CD14-positive monocyte (primary cell): ENCODE data around the gene PCBP3. TPM values are rescaled to one million over a fixed set of nuclear protein-coding genes. Genes with fewer than 3 reads are reported as not detected.
"Not testable (repeated sequence)": the region's sequence is repeated elsewhere in the genome, so short reads cannot be mapped to it uniquely, and the experiment has no call there.

Experiments used
- DNase-seq, 3 donors: peaks; one replicate each; pipeline ENCODE4 v3.0.0-alpha.2; 2011 to 2022
- H2AFZ ChIP-seq: 2 replicates; pipeline ENCODE4 v1.6.0; 2012; ENCODE audit warnings: mild to moderate bottlenecking, low read depth, low read length, inconsistent platforms; ENCODE audit not compliant: insufficient read depth, poor library complexity, severe bottlenecking
- H3K27ac ChIP-seq, 2 donors: 1 replicate in 1 of 2; 2 replicates in 1 of 2; pipeline ENCODE4 v1.5.1; 2012 to 2013; ENCODE audit warnings: low read length in 2 of 2, control low read depth in 1 of 2, inconsistent platforms in 1 of 2, low read depth in 1 of 2, mild to moderate bottlenecking in 1 of 2
- H3K27me3 ChIP-seq, 2 donors: one replicate each; pipeline versions ENCODE4 v1.6.0 to v1.6.1; 2011 to 2013; ENCODE audit warnings: low read length in 2 of 2; ENCODE audit not compliant: control insufficient read depth in 2 of 2, insufficient read depth in 2 of 2
- H3K36me3 ChIP-seq, 2 donors: replicated peaks in 1 of 2; 1 replicate in 1 of 2; 2 replicates in 1 of 2; pipeline versions ENCODE4 v1.5.1 to v1.6.1; 2012 to 2013; ENCODE audit warnings: low read length in 2 of 2, control low read depth in 1 of 2, inconsistent platforms in 1 of 2, mild to moderate bottlenecking in 1 of 2; ENCODE audit not compliant: insufficient read depth in 2 of 2, control insufficient read depth in 1 of 2
- H3K4me1 ChIP-seq, 2 donors: 1 replicate in 1 of 2; 2 replicates in 1 of 2; pipeline versions ENCODE4 v1.5.1 to v1.6.1; 2012 to 2013; ENCODE audit warnings: low read length in 2 of 2, control low read depth in 1 of 2, inconsistent platforms in 1 of 2, mild to moderate bottlenecking in 1 of 2, moderate library complexity in 1 of 2; ENCODE audit not compliant: insufficient read depth in 2 of 2, control insufficient read depth in 1 of 2
- H3K4me2 ChIP-seq: replicated peaks from 2 replicates; pipeline ENCODE3; 2012; ENCODE audit warnings: low read length, moderate library complexity, mild to moderate bottlenecking; ENCODE audit not compliant: poor library complexity, severe bottlenecking; ENCODE audit errors: extremely low read depth
- H3K4me3 ChIP-seq, 3 experiments: fragments of 200-600 bp in 1 of 3; sonication (generic) in 1 of 3; replicated peaks in 1 of 3; 1 replicate in 2 of 3; 2 replicates in 1 of 3; pipeline ENCODE4 v1.5.1; 2011 to 2013; ENCODE audit warnings: low read length in 3 of 3, mild to moderate bottlenecking in 3 of 3, control low read depth in 2 of 3, low read depth in 2 of 3, inconsistent platforms in 1 of 3, moderate library complexity in 1 of 3
- H3K79me2 ChIP-seq: 2 replicates; pipeline ENCODE4 v1.6.0; 2012; ENCODE audit warnings: mild to moderate bottlenecking, control low read depth, inconsistent platforms, low read length, moderate library complexity; ENCODE audit not compliant: insufficient read depth
- H3K9ac ChIP-seq: 2 replicates; pipeline ENCODE4 v1.6.0; 2017; ENCODE audit warnings: low read length, mild to moderate bottlenecking; ENCODE audit not compliant: insufficient read depth, poor library complexity, severe bottlenecking
- H3K9me3 ChIP-seq, 2 donors: replicated peaks in 1 of 2; 1 replicate in 1 of 2; 2 replicates in 1 of 2; pipeline versions ENCODE4 v1.5.1 to v1.6.1; 2012 to 2013; ENCODE audit warnings: low read length in 2 of 2, control low read depth in 1 of 2; ENCODE audit not compliant: control insufficient read depth in 1 of 2, insufficient read depth in 1 of 2
- H4K20me1 ChIP-seq: 2 replicates; pipeline ENCODE4 v1.6.0; 2012; ENCODE audit warnings: mild to moderate bottlenecking, low read length, control low read depth, moderate library complexity; ENCODE audit not compliant: insufficient read depth
- H3K27ac Mint-ChIP-seq, 7 donors: one replicate each; pipeline ENCODE4 v1.8.0; 2020; ENCODE audit warnings: mild to moderate bottlenecking in 7 of 7, mixed read lengths in 7 of 7, moderate library complexity in 6 of 7, inconsistent platforms in 2 of 7
- H3K27me3 Mint-ChIP-seq, 3 donors: one replicate each; pipeline ENCODE4 v1.8.0; 2021 to 2022; ENCODE audit warnings: low read depth in 3 of 3, mild to moderate bottlenecking in 3 of 3, mixed read lengths in 3 of 3, moderate library complexity in 3 of 3, inconsistent platforms in 1 of 3
- H3K36me3 Mint-ChIP-seq, 2 donors: one replicate each; pipeline ENCODE4 v1.8.0; 2020; ENCODE audit warnings: mixed read lengths in 2 of 2, inconsistent platforms in 1 of 2, mild to moderate bottlenecking in 1 of 2
- H3K4me1 Mint-ChIP-seq: one replicate; pipeline ENCODE4 v1.8.0; 2020; ENCODE audit warnings: mild to moderate bottlenecking, mixed read lengths
- H3K4me3 Mint-ChIP-seq, 2 donors: one replicate each; pipeline ENCODE4 v1.8.0; 2020; ENCODE audit warnings: mild to moderate bottlenecking in 2 of 2, mixed read lengths in 2 of 2, moderate library complexity in 1 of 2
- H3K9me3 Mint-ChIP-seq, 7 donors: one replicate each; pipeline ENCODE4 v1.8.0; 2020 to 2022; ENCODE audit warnings: mixed read lengths in 7 of 7, mild to moderate bottlenecking in 6 of 7, moderate library complexity in 6 of 7, inconsistent platforms in 2 of 7
- CTCF ChIP-seq: fragments of 200-600 bp; IDR thresholded peaks from one replicate; pipeline ENCODE4 v1.8.0; 2022; ENCODE audit warnings: antibody characterized with exemption, mild to moderate bottlenecking
- WGBS: methylation state at CpG from one replicate; pipeline ENCODE4 v1.1.5; 2013; ENCODE audit warnings: missing lambda C conversion rate; ENCODE audit not compliant: insufficient coverage; 5-methylcytosine and 5-hydroxymethylcytosine counted together
- intact Hi-C, 2 donors: fragments of 100-400 bp; cut with micrococcal nuclease; formaldehyde crosslinking; loops; one replicate each; pipeline versions ENCODE4 v1.15.0 to v1.15.1; 2023
- polyA plus RNA-seq, 3 donors: library from polyadenylated mRNA; depleted of rRNA in 1 of 3; unstranded in 2 of 3; stranded (reverse) in 1 of 3; fragments of 300-500 nt in 2 of 3; fragments of >200 nt in 1 of 3; fragmentation: Illumina TruSeq in 2 of 3; gene quantifications; 1 replicate in 2 of 3; 2 replicates in 1 of 3; pipeline ENCODE4 v1.2.3, GENCODE V29; 2012 to 2021

Gene PCBP3
- polyA plus RNA-seq, 3 donors, result 0.34 to 0.49 TPM; not detected in 1

GRCh38 chr21:45849651-45850050, 206.1 kb downstream of the PCBP3 start:
- Histone ChIP-seq H3K4me3 (no peak overlapping the region), H4K20me1 (no peaks in the 10 kb centered on the region), H2AFZ (no peak overlapping the region), H3K27me3 (no peaks in the 10 kb centered on the region), H3K4me2 (no peak overlapping the region), H3K9me3 (no peaks in the 10 kb centered on the region), H3K9ac (no peak overlapping the region), H3K27ac (no peak overlapping the region), H3K4me1 (no peaks in the 10 kb centered on the region), H3K36me3 (no peaks in the 10 kb centered on the region), H3K79me2 (no peaks in the 10 kb centered on the region)
- H3K36me3 Mint-ChIP-seq, result no peaks in the 10 kb centered on the region
- TF ChIP-seq CTCF, result no peak
- H3K27me3 Mint-ChIP-seq, result peaks cover 0 to 2% (median 1%) of the 10 kb centered on the region in 3 donors
- DNase-seq, result no peak
- no peaks in the 10 kb centered on the region for H3K9me3 Mint-ChIP-seq
- H3K4me3 Mint-ChIP-seq, result no peak overlapping the region
- intact Hi-C loops, result loop anchor here in 1 of 2 donors (10.0 kb wide), 1 partner anchor 65 kb away; no protein-coding TSS in a partner anchor
- peaks cover 1% of the 10 kb centered on the region for H3K4me1 Mint-ChIP-seq
- WGBS, result 94% methylated on average over 6 of the region's 10 CpGs
- H3K27ac Mint-ChIP-seq, result peak overlapping the region in 1 of 7 donors; percentile 7

DNA sequence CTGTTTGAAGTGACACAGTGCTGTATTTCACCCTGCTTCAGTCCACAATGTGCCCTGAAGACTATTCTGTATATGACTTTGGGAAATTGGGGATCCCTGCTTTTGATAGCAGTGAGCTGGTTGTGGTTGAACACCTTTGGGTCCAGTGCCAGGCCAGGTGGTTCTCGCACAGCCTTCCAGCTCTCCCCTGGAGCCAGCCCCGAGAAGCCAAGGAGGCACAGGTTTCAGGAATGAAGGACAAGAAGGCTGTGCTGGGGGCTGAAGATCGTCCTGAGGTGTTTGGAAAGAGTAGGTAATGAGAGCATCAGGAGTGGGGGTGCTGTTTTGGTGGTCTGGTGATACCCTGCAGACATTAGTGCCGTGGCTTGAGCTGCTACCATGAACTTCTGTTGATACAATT, 206.7 kb downstream of the PCBP3 start:
- Mint-ChIP-seq H3K4me1 (peaks cover 1% of the 10 kb centered on the region), H3K36me3 (no peaks in the 10 kb centered on the region), H3K27me3 (peaks cover 0 to 2% (median 1%) of the 10 kb centered on the region in 3 donors), H3K9me3 (peaks cover 0 to 2% (median 0%) of the 10 kb centered on the region in 7 donors), H3K4me3 (no peak overlapping the region), H3K27ac (no peak overlapping the region)
- TF ChIP-seq CTCF, result no peak
- H3K36me3 ChIP-seq, result no peaks in the 10 kb centered on the region
- no peak overlapping the region for H3K9ac ChIP-seq
- no peak for DNase-seq
- WGBS, result 92% methylated on average over 2 of the region's 4 CpGs
- no peaks in the 10 kb centered on the region for H3K27me3 ChIP-seq
- H3K4me1 ChIP-seq, result no peaks in the 10 kb centered on the region
- H3K4me2 ChIP-seq, result no peak overlapping the region
- no peaks in the 10 kb centered on the region for H4K20me1 ChIP-seq
- no peak overlapping the region for H3K4me3 ChIP-seq
- H3K79me2 ChIP-seq, result no peaks in the 10 kb centered on the region
- H2AFZ ChIP-seq, result no peak overlapping the region
- H3K9me3 ChIP-seq, result no peaks in the 10 kb centered on the region
- intact Hi-C loops, result no loop called here
- no peak overlapping the region for H3K27ac ChIP-seq

DNA sequence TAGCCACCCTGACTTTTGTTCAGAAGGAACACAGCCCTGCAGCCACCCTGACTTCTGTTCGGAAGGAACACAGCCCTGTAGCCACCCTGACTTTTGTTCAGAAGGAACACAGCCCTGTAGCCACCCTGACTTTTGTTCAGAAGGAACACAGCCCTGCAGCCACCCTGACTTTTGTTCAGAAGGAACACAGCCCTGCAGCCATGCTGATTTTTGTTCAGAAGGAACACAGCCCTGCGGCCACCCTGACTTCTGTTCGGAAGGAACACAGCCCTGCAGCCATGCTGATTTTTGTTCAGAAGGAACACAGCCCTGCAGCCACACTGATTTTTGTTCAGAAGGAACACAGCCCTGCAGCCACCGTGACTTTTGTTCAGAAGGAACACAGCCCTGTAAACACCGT, 208.9 kb downstream of the PCBP3 start:
- DNase-seq, H3K36me3 ChIP-seq, H3K9ac ChIP-seq, intact Hi-C loops, H3K27me3 ChIP-seq, H3K9me3 ChIP-seq, H3K36me3 Mint-ChIP-seq, H2AFZ ChIP-seq, H3K9me3 Mint-ChIP-seq, H3K4me2 ChIP-seq, H3K27ac ChIP-seq, H3K4me3 ChIP-seq, H4K20me1 ChIP-seq, H3K27me3 Mint-ChIP-seq, H3K4me1 ChIP-seq, H3K4me1 Mint-ChIP-seq, H3K79me2 ChIP-seq, H3K27ac Mint-ChIP-seq, H3K4me3 Mint-ChIP-seq: not testable (repeated sequence)
- WGBS, result 65% methylated on average over 3 of the region's 5 CpGs
